ENCODE measurements around the gene CDK10.

DNA sequence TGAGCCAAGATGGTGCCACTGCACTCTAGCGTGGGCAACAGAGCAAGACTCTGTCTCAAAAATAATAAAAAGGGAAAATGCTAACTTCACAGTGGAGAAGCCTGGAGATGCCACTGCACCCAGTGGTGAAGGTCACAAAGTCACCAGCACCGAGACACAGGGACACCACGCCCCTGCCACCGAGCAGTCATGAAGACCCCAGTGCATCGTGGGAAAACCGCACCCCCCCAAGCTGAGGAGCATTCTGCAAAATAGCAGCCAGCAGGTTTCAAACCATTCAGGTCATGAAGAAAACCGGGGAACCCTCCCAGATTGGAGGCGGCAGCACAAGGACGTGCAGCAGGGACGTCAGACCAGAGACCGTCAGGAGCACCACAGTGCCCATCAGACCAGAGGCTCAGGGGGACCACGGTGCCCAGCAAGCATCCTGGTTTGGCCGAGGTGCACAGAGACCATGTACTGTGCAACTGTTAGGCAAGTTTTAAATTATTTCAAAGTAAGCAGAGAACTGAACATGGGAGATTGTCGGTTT, 42.7 kb upstream of the CDK10 start:
- TF ChIP-seq, protein P1, sequence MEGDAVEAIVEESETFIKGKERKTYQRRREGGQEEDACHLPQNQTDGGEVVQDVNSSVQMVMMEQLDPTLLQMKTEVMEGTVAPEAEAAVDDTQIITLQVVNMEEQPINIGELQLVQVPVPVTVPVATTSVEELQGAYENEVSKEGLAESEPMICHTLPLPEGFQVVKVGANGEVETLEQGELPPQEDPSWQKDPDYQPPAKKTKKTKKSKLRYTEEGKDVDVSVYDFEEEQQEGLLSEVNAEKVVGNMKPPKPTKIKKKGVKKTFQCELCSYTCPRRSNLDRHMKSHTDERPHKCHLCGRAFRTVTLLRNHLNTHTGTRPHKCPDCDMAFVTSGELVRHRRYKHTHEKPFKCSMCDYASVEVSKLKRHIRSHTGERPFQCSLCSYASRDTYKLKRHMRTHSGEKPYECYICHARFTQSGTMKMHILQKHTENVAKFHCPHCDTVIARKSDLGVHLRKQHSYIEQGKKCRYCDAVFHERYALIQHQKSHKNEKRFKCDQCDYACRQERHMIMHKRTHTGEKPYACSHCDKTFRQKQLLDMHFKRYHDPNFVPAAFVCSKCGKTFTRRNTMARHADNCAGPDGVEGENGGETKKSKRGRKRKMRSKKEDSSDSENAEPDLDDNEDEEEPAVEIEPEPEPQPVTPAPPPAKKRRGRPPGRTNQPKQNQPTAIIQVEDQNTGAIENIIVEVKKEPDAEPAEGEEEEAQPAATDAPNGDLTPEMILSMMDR (conservative IDR thresholded peaks at IDR 0.05 in 1 of 2, IDR thresholded peaks at IDR 0.05 in 1 of 2; ENCODE audit: extremely low read depth in 1 of 2, insufficient read depth in 1 of 2, low read depth in 1 of 2, low read length in 2 of 2) = no peak
- no peak for TF ChIP-seq EZH2 (IDR thresholded peaks at IDR 0.05; ENCODE audit: borderline replicate concordance, low read length)

Data from mammary epithelial cell (primary cell).